ENCODE results near the gene NLRP6.
A peak's percentile ranks its signal among the peaks of the same experiment; 100 is the strongest.
"Not testable (repeated sequence)": the region's sequence is repeated elsewhere in the genome, so short reads cannot be mapped to it uniquely, and the experiment has no call there.

Gene NLRP6

GRCh38 chr11:330694-331357 is 52.6 kb downstream of the NLRP6 start:
- H3K9ac ChIP-seq (ENCODE audit: low read length in 5 of 5) = no peak overlapping the region
- no peaks in the 10 kb centered on the region for H3K27me3 ChIP-seq (ENCODE audit: control insufficient read depth in 5 of 5, insufficient read depth in 4 of 5, low read length in 5 of 5)
- H3K27ac ChIP-seq (ENCODE audit: low read depth, low read length) = no peak overlapping the region
- H3K4me3 ChIP-seq (ENCODE audit: low read depth in 1 of 5, low read length in 5 of 5) = no peak overlapping the region
- H3K9me3 ChIP-seq (ENCODE audit: control insufficient read depth in 5 of 5, low read length in 5 of 5) = no peaks in the 10 kb centered on the region
- peaks cover 5 to 31% (median 25%) of the 10 kb centered on the region in 5 donors for H3K4me1 ChIP-seq (ENCODE audit: control insufficient read depth in 5 of 5, insufficient read depth in 5 of 5, low read length in 5 of 5)
- no peaks in the 10 kb centered on the region for H3K36me3 ChIP-seq (ENCODE audit: control insufficient read depth in 5 of 5, insufficient read depth in 5 of 5, low read length in 5 of 5)

GRCh38 chr11:331358-332060 is 53.3 kb downstream of the NLRP6 start:
- peaks cover 5 to 31% (median 25%) of the 10 kb centered on the region in 5 donors for H3K4me1 ChIP-seq (ENCODE audit: control insufficient read depth in 5 of 5, insufficient read depth in 5 of 5, low read length in 5 of 5)
- no peak overlapping the region for H3K27ac ChIP-seq (ENCODE audit: low read depth, low read length)
- H3K36me3 ChIP-seq (ENCODE audit: control insufficient read depth in 5 of 5, insufficient read depth in 5 of 5, low read length in 5 of 5) = no peaks in the 10 kb centered on the region
- H3K4me3 ChIP-seq (ENCODE audit: low read depth in 1 of 5, low read length in 5 of 5) = no peak overlapping the region
- H3K9me3 ChIP-seq (ENCODE audit: control insufficient read depth in 5 of 5, low read length in 5 of 5) = no peaks in the 10 kb centered on the region
- H3K9ac ChIP-seq (ENCODE audit: low read length in 5 of 5) = no peak overlapping the region
- no peaks in the 10 kb centered on the region for H3K27me3 ChIP-seq (ENCODE audit: control insufficient read depth in 5 of 5, insufficient read depth in 4 of 5, low read length in 5 of 5)

GRCh38 chr11:332651-333480 is 54.7 kb downstream of the NLRP6 start:
- no peaks in the 10 kb centered on the region for H3K27me3 ChIP-seq (ENCODE audit: control insufficient read depth in 5 of 5, insufficient read depth in 4 of 5, low read length in 5 of 5)
- no peak overlapping the region for H3K4me3 ChIP-seq (ENCODE audit: low read depth in 1 of 5, low read length in 5 of 5)
- peaks cover 7 to 23% (median 17%) of the 10 kb centered on the region in 5 donors for H3K4me1 ChIP-seq (ENCODE audit: control insufficient read depth in 5 of 5, insufficient read depth in 5 of 5, low read length in 5 of 5)
- H3K27ac ChIP-seq (ENCODE audit: low read depth, low read length) = no peak overlapping the region
- no peak overlapping the region for H3K9ac ChIP-seq (ENCODE audit: low read length in 5 of 5)
- no peaks in the 10 kb centered on the region for H3K36me3 ChIP-seq (ENCODE audit: control insufficient read depth in 5 of 5, insufficient read depth in 5 of 5, low read length in 5 of 5)
- H3K9me3 ChIP-seq (ENCODE audit: control insufficient read depth in 5 of 5, low read length in 5 of 5) = no peaks in the 10 kb centered on the region

- not testable (repeated sequence) for H3K27me3 ChIP-seq (ENCODE audit: control insufficient read depth in 5 of 5, insufficient read depth in 4 of 5, low read length in 5 of 5); H3K9me3 ChIP-seq (ENCODE audit: control insufficient read depth in 5 of 5, low read length in 5 of 5); H3K4me3 ChIP-seq (ENCODE audit: low read depth in 1 of 5, low read length in 5 of 5); H3K36me3 ChIP-seq (ENCODE audit: control insufficient read depth in 5 of 5, insufficient read depth in 5 of 5, low read length in 5 of 5); H3K9ac ChIP-seq (ENCODE audit: low read length in 5 of 5); H3K27ac ChIP-seq (ENCODE audit: low read depth, low read length)
- H3K4me1 ChIP-seq (ENCODE audit: control insufficient read depth in 5 of 5, insufficient read depth in 5 of 5, low read length in 5 of 5) = peaks cover 7 to 23% (median 17%) of the 10 kb centered on the region in 5 donors
Observed at GRCh38 chr11:333616-334263, 55.5 kb downstream of the NLRP6 start.

GRCh38 chr11:334264-334994 is 56.2 kb downstream of the NLRP6 start:
- H3K4me3 ChIP-seq (ENCODE audit: low read depth in 1 of 5, low read length in 5 of 5) = no peak overlapping the region
- peaks cover 7 to 23% (median 17%) of the 10 kb centered on the region in 5 donors for H3K4me1 ChIP-seq (ENCODE audit: control insufficient read depth in 5 of 5, insufficient read depth in 5 of 5, low read length in 5 of 5)
- no peak overlapping the region for H3K27ac ChIP-seq (ENCODE audit: low read depth, low read length)
- no peaks in the 10 kb centered on the region for H3K27me3 ChIP-seq (ENCODE audit: control insufficient read depth in 5 of 5, insufficient read depth in 4 of 5, low read length in 5 of 5)
- no peaks in the 10 kb centered on the region for H3K9me3 ChIP-seq (ENCODE audit: control insufficient read depth in 5 of 5, low read length in 5 of 5)
- H3K36me3 ChIP-seq (ENCODE audit: control insufficient read depth in 5 of 5, insufficient read depth in 5 of 5, low read length in 5 of 5) = no peaks in the 10 kb centered on the region
- peak overlapping the region in 1 of 5 donors; percentile 41 for H3K9ac ChIP-seq (ENCODE audit: low read length in 5 of 5)
